Activated CD4-positive, alpha-beta memory T cell treated with anti-CD3 and anti-CD28 coated beads, Interleukin-2, amount 10 ng/mL, durations not matched to agents 7 days and 5 days (primary cell): ENCODE results near the gene LMOD1. TPM values are rescaled to one million over a fixed set of nuclear protein-coding genes. Genes with fewer than 3 reads are reported as not detected.

ENCODE experiments used
- CTCF ChIA-PET: fragments of 350-600 bp; sonication (Branson Sonifier 250); formaldehyde crosslinking; loops from one replicate; lab custom pipeline; 2021; ENCODE audit warnings: antibody characterized with exemption, inconsistent platforms; lab: Charles Lee
- POLR2A ChIA-PET: fragments of 350-600 bp; sonication (Branson Sonifier 250); formaldehyde crosslinking; loops from one replicate; lab custom pipeline; 2021; ENCODE audit warnings: antibody characterized with exemption; lab: Charles Lee
- DNase-seq: peaks from one replicate; pipeline ENCODE4 v3.0.0-alpha.2; 2020
- H3K27ac Mint-ChIP-seq: one replicate; pipeline ENCODE4 v1.8.0; 2021; ENCODE audit warnings: mild to moderate bottlenecking, mixed read lengths
- H3K27me3 Mint-ChIP-seq: one replicate; pipeline ENCODE4 v1.8.0; 2021; ENCODE audit warnings: mixed read lengths
- H3K36me3 Mint-ChIP-seq: one replicate; pipeline ENCODE4 v1.8.0; 2021; ENCODE audit warnings: low read depth, mixed read lengths
- H3K4me1 Mint-ChIP-seq: one replicate; pipeline ENCODE4 v1.8.0; 2021; ENCODE audit warnings: mixed read lengths
- H3K4me3 Mint-ChIP-seq: one replicate; pipeline ENCODE4 v1.8.0; 2021; ENCODE audit warnings: mild to moderate bottlenecking, mixed read lengths
- H3K9me3 Mint-ChIP-seq: one replicate; pipeline ENCODE4 v1.8.0; 2021; ENCODE audit warnings: mixed read lengths
- total RNA-seq, 2 experiments: library from RNA; stranded (reverse); gene quantifications; one replicate each; pipeline ENCODE4 v1.2.3, GENCODE V29; 2021

LMOD1 gene
- total RNA-seq, 2 experiments from 2014 or later: not detected

DNA sequence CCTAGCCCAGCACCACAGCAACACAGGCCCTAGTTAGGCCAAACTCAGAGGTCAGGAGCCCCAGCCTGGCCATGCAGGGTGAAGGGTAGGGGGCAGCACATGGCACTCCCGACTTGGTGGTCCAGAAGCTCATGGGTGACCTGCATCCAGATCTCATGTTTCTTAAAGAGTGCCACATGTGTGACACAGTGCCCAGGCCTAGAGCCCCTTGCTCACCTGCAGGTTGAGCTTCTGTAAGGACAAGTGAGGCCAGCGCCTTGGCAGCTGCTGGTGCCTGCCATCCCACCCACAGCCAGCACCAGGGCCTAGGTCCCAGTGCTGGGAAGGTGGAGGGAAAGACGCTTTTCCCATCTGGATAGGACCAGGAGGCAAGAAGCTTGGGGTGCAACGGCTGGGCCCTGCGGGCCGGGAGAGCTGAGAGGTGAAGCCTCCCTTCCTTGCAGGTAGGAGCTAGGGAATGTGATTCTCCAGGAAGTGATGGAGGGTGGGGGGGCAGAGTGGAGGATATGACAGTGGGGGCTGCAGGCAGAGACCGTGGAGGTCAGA is 51.2 kb downstream of the LMOD1 start:
- CTCF ChIA-PET: interaction anchor here (0.6 to 5.0 kb wide), 42 partner anchors 8 to 248 kb away, joined by 3 to 116 read pairs (median 6); partner anchors contain the start of genes IPO9, LMOD1, RNPEP and TIMM17A

DNA sequence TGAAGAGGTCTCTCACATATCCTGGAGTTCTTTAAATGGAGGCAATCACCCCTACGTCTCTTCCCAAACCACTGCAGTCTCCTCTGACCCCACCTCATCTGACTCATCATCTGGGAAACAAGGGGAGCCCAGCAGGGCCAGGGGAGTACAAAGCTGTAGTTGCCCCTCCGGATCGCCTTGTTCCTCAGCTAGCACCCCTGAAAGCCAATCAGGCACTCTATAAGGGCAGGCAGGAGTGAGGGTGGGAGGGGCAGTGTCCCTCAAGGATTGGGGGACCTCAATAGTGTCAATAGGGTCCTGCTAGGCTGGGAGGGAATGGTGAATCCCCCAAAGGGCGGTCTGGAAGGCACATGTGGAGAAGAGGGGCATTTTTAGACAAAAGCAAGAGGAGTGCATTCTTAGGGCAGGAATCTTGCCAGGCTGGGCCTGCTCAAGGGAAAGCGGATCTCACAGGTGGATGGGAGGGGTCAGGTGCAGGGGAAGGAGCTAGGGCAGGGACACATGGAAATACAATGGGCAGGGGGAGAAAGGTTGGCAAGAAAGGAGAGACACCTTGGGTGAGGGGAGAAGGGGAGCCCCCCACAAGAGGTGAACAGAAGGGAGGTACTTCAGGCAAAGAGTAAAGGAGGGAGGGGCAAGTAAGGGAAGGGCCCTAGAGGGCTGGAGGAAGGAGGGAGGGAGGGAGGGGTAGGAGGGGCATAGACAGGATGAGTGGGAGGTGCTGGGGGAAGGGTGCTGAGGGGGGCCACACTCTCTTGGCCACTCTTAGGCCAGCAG is 51.8 kb downstream of the LMOD1 start:
- Mint-ChIP-seq H3K4me3 (no peak overlapping the region), H3K27ac (no peak overlapping the region), H3K36me3 (no peaks in the 10 kb centered on the region), H3K4me1 (peaks cover 19% of the 10 kb centered on the region), H3K9me3 (no peaks in the 10 kb centered on the region), H3K27me3 (peaks cover 17% of the 10 kb centered on the region)
- ChIA-PET CTCF (interaction anchor here (0.6 to 5.0 kb wide), 22 partner anchors 8 to 240 kb away, joined by 3 to 116 read pairs (median 10); partner anchors contain the start of genes IPO9, LMOD1, RNPEP and TIMM17A), POLR2A (interaction anchor here (1.1 to 2.5 kb wide), 5 partner anchors 11 to 607 kb away, joined by 3 to 20 read pairs (median 10); partner anchors contain the start of gene RNPEP)
- no peak for DNase-seq

More for the DNA sequence above, 51.2 kb downstream of the LMOD1 start:
- no peak for DNase-seq
- no peak overlapping the region for H3K4me3 Mint-ChIP-seq
- H3K9me3 Mint-ChIP-seq: no peaks in the 10 kb centered on the region
- H3K27ac Mint-ChIP-seq: no peak overlapping the region
- H3K36me3 Mint-ChIP-seq: no peaks in the 10 kb centered on the region
- H3K27me3 Mint-ChIP-seq: peaks cover 16% of the 10 kb centered on the region
- H3K4me1 Mint-ChIP-seq: peaks cover 19% of the 10 kb centered on the region
- POLR2A ChIA-PET: interaction anchor here (0.6 to 2.5 kb wide), 9 partner anchors 12 to 606 kb away, joined by 3 to 20 read pairs (median 3); partner anchors contain the start of genes RNPEP and TIMM17A

DNA sequence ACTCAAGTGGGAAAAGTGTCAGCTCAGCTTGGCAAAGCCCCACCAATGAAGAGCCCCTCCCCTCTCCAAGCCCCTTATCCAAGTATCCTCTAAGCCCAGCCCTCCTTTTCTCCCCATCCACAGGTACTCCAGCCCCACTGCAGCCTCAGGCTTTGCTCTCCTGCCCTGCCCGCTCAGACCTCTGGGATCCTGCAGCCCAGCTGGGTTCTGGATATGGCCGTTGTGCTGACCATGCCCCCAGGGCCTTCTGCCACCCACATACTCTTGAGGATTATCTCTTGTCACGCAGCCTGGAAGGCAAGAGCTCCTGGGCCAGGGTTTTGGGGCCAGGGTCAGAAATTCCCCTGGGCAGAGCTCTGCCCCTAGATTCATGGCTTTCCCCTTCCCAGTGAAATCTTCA is 52.9 kb downstream of the LMOD1 start:
- POLR2A ChIA-PET: interaction anchor here (1.1 to 2.1 kb wide), 3 partner anchors 11 to 15 kb away, joined by 3 to 7 read pairs (median 4); no protein-coding TSS in a partner anchor
- no peaks in the 10 kb centered on the region for H3K9me3 Mint-ChIP-seq
- peaks cover 19% of the 10 kb centered on the region for H3K4me1 Mint-ChIP-seq
- no peak overlapping the region for H3K4me3 Mint-ChIP-seq
- no peak for DNase-seq
- no peaks in the 10 kb centered on the region for H3K36me3 Mint-ChIP-seq
- peaks cover 19% of the 10 kb centered on the region for H3K27me3 Mint-ChIP-seq
- H3K27ac Mint-ChIP-seq: no peak overlapping the region
- CTCF ChIA-PET: interaction anchor here (0.8 to 2.6 kb wide), 4 partner anchors 9 to 80 kb away, joined by 4 to 15 read pairs (median 4); no protein-coding TSS in a partner anchor

DNA sequence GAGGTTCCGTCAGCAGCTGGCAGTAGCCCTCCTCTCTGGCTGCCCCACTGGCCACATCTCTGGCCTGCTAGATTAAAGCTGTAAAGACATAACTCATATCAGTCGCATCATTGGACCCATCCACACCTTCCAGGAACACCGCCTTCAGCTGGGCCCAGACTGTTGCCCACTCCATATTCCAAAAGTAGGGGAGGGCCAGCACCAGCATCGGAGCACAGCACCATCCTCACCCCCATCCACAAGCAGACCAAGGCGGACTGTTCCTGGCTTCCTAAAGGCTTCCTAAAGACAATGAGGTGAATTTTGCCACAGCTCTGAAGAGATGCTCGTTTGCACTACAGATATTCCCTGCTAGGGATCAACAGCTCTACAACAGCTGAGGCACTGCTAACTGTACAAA is 54.1 kb downstream of the LMOD1 start:
- H3K4me3 Mint-ChIP-seq: no peak overlapping the region
- POLR2A ChIA-PET: interaction anchor here (2.1 kb wide), 1 partner anchor 10 kb away, joined by 7 read pairs; no protein-coding TSS in a partner anchor
- no peaks in the 10 kb centered on the region for H3K36me3 Mint-ChIP-seq
- no peak overlapping the region for H3K27ac Mint-ChIP-seq
- no peaks in the 10 kb centered on the region for H3K9me3 Mint-ChIP-seq
- peaks cover 30% of the 10 kb centered on the region for H3K27me3 Mint-ChIP-seq
- DNase-seq: no peak
- peaks cover 19% of the 10 kb centered on the region for H3K4me1 Mint-ChIP-seq
- CTCF ChIA-PET: interaction anchor here (0.8 to 2.6 kb wide), 3 partner anchors 9 to 81 kb away, joined by 3 to 15 read pairs (median 3); no protein-coding TSS in a partner anchor

DNA sequence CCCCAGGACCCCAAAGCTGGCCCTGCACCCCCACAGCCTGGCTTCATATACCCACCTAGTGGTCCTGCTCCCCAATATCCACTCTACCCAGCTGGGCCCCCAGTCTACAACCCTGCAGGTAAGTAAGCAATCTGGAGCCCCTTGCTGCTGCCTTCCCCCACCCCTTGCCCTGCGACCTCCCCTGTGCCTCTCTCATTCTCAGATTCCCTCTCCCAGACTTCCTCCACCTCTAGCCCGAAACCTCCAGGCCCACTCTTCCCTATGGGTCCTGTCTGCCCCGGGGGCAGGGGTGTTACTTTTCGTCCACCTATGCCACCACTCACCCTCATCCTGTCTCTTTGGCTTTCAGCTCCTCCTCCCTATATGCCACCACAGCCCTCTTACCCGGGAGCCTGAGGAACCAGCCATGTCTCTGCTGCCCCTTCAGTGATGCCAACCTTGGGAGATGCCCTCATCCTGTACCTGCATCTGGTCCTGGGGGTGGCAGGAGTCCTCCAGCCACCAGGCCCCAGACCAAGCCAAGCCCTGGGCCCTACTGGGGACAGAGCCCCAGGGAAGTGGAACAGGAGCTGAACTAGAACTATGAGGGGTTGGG is 54.8 kb downstream of the LMOD1 start:
- peaks cover 37% of the 10 kb centered on the region for H3K27me3 Mint-ChIP-seq
- ChIA-PET POLR2A (no interaction called here), CTCF (interaction anchor here (0.8 to 1.1 kb wide), 2 partner anchors 8 to 24 kb away, joined by 3 read pairs; no protein-coding TSS in a partner anchor)
- no peak overlapping the region for H3K27ac Mint-ChIP-seq
- H3K36me3 Mint-ChIP-seq: no peaks in the 10 kb centered on the region
- peaks cover 16% of the 10 kb centered on the region for H3K4me1 Mint-ChIP-seq
- H3K9me3 Mint-ChIP-seq: no peaks in the 10 kb centered on the region
- no peak for DNase-seq
- H3K4me3 Mint-ChIP-seq: no peak overlapping the region

DNA sequence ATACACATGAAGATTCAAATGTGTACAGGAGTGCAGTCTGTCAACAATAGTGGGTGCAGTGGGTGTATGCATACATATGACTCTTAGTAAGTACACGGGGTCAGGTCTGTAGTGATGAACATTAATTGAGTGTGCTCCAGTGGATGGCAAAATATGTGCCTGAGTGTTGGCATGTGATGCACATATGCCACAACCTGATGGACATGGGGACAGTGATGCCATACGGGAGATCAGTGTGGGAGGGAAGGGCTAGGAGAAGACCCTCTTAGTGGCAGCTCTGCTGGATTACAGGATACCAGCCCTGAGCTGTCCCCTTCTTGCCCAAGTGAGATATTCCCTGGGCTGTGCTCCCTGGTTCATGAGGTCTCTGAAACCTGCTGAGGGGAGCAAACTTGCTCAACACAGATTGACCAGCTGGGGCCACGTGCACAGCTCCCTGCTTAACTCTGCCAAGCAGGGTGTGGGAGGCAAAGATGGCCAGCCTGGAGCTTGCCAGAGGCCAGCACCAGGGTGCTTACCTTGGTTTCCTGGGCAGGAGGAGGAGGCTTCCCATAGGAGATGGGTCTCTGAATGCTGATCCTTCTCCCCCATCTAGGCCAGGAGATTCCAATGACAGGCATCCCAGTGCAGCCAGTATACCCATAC is 55.4 kb downstream of the LMOD1 start:
- Mint-ChIP-seq H3K27ac (no peak overlapping the region), H3K9me3 (no peaks in the 10 kb centered on the region), H3K4me3 (no peak overlapping the region), H3K4me1 (peaks cover 9% of the 10 kb centered on the region), H3K27me3 (peaks cover 38% of the 10 kb centered on the region), H3K36me3 (no peaks in the 10 kb centered on the region)
- no peak for DNase-seq
- CTCF ChIA-PET: no interaction called here
- POLR2A ChIA-PET: no interaction called here

DNA sequence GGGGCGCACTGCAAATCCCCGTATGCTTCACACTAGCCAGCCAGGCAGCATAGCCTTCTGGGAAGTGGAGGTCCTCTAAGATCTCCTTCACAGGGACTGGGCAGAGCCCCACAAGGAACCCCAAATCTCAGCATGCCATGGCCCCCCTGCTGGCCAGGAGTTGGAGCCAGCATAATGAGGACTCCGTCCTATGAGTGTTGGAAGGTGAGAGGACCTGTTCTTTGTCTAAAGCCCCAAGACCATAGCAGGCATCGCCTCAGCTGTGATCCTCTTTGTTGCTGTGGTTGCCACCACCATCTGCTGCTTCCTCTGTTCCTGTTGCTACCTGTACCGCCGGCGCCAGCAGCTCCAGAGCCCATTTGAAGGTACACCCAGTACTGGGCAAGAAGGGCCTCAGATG is 56.1 kb downstream of the LMOD1 start:
- H3K27me3 Mint-ChIP-seq: peaks cover 38% of the 10 kb centered on the region
- DNase-seq: no peak
- H3K27ac Mint-ChIP-seq: no peak overlapping the region
- H3K4me1 Mint-ChIP-seq: peaks cover 2% of the 10 kb centered on the region
- no peaks in the 10 kb centered on the region for H3K9me3 Mint-ChIP-seq
- ChIA-PET CTCF (no interaction called here), POLR2A (no interaction called here)
- H3K36me3 Mint-ChIP-seq: no peaks in the 10 kb centered on the region
- H3K4me3 Mint-ChIP-seq: no peak overlapping the region

DNA sequence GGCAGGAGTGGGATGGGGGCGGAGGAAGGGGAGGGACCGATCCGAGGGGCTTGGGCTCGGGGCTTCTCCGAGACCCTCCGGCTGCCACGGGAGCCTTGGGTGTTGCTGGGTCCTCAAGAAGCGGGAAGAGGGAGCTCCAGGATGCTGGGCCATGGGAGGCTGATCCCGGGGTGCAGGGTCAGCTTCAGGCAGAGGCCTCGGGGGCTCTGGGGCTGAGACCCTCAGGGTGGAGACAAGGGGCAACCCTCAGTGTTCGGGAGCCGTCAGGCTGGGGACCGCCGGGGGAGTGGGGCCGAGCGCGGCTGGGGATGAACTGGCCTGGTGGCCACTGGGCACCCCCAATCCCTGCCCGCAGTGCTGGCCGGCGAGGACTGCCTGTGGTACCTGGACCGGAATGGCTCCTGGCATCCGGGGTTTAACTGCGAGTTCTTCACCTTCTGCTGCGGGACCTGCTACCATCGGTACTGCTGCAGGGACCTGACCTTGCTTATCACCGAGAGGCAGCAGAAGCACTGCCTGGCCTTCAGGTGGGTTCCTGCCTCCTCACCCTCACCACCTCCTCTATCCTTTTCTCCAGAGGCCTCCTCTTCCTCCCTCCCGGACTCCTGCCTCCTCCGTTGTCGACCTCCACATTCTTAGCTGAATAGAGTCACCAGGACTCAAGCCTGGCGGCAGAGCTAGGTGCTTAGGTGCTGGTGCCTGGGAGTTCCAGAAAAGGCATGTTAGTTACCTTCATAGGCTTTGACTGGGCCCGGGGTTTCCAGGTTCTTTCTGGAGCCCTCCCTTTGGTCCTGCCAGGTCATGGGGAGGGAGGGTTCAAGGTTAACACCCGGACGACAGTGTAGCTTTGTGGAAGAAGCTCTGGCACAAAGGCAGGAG is 57.0 kb downstream of the LMOD1 start:
- H3K4me3 Mint-ChIP-seq: peak overlapping the region; percentile 15
- no peak overlapping the region for H3K27ac Mint-ChIP-seq
- H3K27me3 Mint-ChIP-seq: peaks cover 41% of the 10 kb centered on the region
- no peaks in the 10 kb centered on the region for H3K36me3 Mint-ChIP-seq
- H3K4me1 Mint-ChIP-seq: peaks cover 2% of the 10 kb centered on the region
- DNase-seq: no peak
- CTCF ChIA-PET: no interaction called here
- H3K9me3 Mint-ChIP-seq: no peaks in the 10 kb centered on the region
- POLR2A ChIA-PET: no interaction called here

DNA sequence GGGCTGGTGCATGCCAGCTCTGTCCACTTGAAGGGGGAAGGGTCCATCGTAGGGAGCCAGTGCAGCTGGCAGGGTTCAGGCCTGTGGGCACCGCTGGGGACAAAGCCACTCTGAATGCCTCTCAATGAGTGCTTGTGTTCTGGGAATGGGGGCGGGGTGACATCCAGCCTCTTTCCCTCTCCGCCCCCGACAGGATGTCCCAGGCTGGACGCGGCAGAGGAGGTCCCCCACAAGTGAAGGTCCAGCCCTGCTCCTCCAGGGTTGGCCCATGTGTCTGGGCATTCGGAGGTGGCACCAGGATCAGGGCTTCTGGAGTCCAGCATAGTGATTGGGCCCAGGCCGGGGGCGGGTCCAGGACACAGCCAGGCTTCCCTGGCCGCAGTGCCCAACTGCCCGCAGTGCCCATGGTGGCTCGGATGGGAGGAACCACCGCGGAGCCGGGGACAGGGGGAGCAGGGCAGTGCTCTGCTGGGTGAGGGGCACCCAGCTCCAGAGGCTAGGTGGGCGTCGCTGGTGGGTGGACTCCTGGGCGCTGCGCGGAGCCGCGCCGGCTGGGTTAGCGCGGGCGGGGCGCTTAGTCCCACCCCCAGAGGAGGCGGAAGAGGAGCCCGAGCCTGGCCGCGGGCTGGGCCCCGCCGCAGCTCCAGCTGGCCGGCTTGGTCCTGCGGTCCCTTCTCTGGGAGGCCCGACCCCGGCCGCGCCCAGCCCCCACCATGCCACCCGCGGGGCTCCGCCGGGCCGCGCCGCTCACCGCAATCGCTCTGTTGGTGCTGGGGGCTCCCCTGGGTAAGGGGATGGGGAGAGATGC is 57.9 kb downstream of the LMOD1 start, which contains the start of gene SHISA4:
Gene SHISA4, plus strand, starts transcription at position 617 of the 808 bp plus-strand sequence. Its CDS starts 97 bp downstream, at position 714.
- DNase-seq: peak; percentile 28
- ChIA-PET CTCF (no interaction called here), POLR2A (no interaction called here)
- no peak within 1 kb of the TSS for H3K27ac Mint-ChIP-seq
- peaks cover 4% of the 10 kb centered on the region for H3K4me1 Mint-ChIP-seq
- H3K27me3 Mint-ChIP-seq: peaks cover 39% of the 10 kb centered on the region
- no peaks in the 10 kb centered on the region for H3K36me3 Mint-ChIP-seq
- peak within 1 kb of the TSS; percentile 15 for H3K4me3 Mint-ChIP-seq
- H3K9me3 Mint-ChIP-seq: no peaks in the 10 kb centered on the region

DNA sequence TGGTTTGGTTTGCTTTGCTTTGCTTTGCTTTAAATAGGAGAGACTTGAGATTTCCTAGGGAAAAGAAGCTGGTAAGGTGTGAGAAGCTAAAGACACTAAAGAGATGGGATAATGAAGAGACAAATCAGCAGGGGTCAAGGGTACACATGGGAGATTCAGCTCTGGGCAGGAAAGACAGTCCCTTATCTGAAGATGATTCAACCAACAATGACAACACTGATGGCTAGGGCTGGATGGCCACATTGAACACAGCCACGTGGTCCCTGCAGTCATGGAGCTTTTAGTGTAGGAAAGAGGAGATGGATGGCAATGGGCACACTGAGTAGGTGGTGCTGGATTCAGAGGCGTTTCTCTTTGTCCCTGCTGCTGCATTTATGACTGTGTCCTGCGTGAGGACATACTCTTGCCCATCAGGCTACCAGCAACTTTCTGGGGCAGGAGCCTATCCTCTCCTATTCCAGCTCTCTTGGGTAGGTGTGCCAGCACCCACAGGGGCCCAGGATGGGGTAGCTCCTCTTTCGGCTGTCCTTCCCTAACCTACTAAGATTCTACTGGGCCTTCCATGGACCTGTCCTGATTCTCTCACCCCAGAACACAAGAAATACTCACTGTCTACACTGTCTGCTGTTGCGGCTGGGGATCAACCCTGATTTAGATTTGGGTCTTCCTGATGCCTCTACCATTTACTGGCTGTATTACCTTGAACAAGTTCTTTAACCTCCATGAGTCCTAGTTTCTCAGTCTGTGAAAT is 59.1 kb downstream of the LMOD1 start:
- no peaks in the 10 kb centered on the region for H3K9me3 Mint-ChIP-seq
- DNase-seq: no peak
- ChIA-PET POLR2A (interaction anchor here (0.7 to 1.7 kb wide), 3 partner anchors 9 to 248 kb away, joined by 3 to 5 read pairs (median 3); no protein-coding TSS in a partner anchor), CTCF (interaction anchor here (1.2 to 2.2 kb wide), 3 partner anchors 8 to 58 kb away, joined by 4 to 31 read pairs (median 15); partner anchors contain the start of gene LMOD1)
- H3K27ac Mint-ChIP-seq: no peak overlapping the region
- no peak overlapping the region for H3K4me3 Mint-ChIP-seq
- H3K36me3 Mint-ChIP-seq: no peaks in the 10 kb centered on the region
- H3K27me3 Mint-ChIP-seq: peaks cover 38% of the 10 kb centered on the region
- H3K4me1 Mint-ChIP-seq: peaks cover 11% of the 10 kb centered on the region
